Activated T-cell treated with anti-CD3 and anti-CD28 coated beads, Interleukin-2, amount 50 U/mL, for 72 hours (primary cell): ENCODE measurements around the gene CD320. TPM values are rescaled to one million over a fixed set of nuclear protein-coding genes. Genes with fewer than 3 reads are reported as not detected.
A peak's percentile ranks its signal among the peaks of the same experiment; 100 is the strongest.

Source experiments
- ATAC-seq, 2 donors: fragments of 150-1000 bp; cut with Tn5 transposase; replicated peaks in 1 of 2; 2 replicates each; pipeline ENCODE4 v1.10.0; 2021; ENCODE audit warnings: moderate library complexity in 2 of 2, mild to moderate bottlenecking in 1 of 2
- DNase-seq, 2 donors: peaks; one replicate each; pipeline ENCODE4 v3.0.0; 2021 to 2022; ENCODE audit warnings: mixed read lengths in 1 of 2
- H3K27ac Mint-ChIP-seq: one replicate; pipeline ENCODE4 v1.8.0; 2022; ENCODE audit warnings: mild to moderate bottlenecking, moderate library complexity, mixed read lengths
- H3K27me3 Mint-ChIP-seq: one replicate; pipeline ENCODE4 v1.8.0; 2022; ENCODE audit warnings: low read depth, mixed read lengths
- H3K36me3 Mint-ChIP-seq, 2 donors: one replicate each; pipeline ENCODE4 v1.8.0; 2022; ENCODE audit warnings: mixed read lengths in 2 of 2, mild to moderate bottlenecking in 1 of 2; ENCODE audit not compliant: insufficient read depth in 2 of 2
- H3K4me1 Mint-ChIP-seq: one replicate; pipeline ENCODE4 v1.8.0; 2022; ENCODE audit warnings: low read depth, mixed read lengths
- H3K4me3 Mint-ChIP-seq, 2 donors: one replicate each; pipeline ENCODE4 v1.8.0; 2022; ENCODE audit warnings: mild to moderate bottlenecking in 2 of 2, mixed read lengths in 2 of 2, moderate library complexity in 2 of 2
- H3K9me3 Mint-ChIP-seq, 2 donors: one replicate each; pipeline ENCODE4 v1.8.0; 2022; ENCODE audit warnings: mixed read lengths in 2 of 2
- total RNA-seq, 2 donors: library from RNA; stranded (reverse); gene quantifications; one replicate each; pipeline ENCODE4 v1.2.3, GENCODE V29; 2022

Gene CD320
- total RNA-seq, 2 donors from 2014 or later = 32.0 to 38.9 TPM

DNA sequence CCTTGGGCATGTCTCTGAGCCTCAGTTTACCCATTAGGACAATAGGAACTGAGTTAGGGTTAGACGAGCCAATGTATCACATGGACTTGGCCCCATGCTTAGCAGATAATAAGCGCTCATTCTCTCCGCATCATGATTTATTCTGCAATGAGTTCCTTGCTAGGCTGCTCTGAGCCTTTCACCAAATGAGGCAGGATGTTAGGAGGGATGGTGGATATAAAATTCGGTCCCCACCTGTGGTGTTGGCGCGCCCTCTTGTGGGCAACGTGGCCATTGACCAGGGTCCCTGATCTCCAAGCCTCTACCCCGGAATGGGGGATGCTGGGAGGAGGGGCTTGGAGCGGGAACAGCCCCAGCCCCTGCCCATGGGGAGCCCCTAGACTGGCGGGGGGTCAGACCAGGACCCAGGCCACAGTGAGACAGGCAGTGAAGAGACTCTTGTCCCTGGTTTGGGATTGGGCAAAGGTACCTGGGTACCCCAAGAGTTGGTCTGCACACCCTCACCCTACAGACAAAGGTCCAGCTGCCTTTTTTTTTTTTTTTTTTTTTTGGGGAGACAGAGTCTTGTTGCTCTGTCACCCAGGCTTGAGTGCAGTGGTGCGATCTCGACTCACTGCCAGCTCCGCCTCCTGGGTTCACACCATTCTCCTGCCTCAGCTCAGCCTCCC lies 55.1 kb downstream of the CD320 start:
- Mint-ChIP-seq H3K36me3 (peaks cover 2 to 9% of the 10 kb centered on the region in 2 donors), H3K4me1 (no peaks in the 10 kb centered on the region), H3K27ac (no peak overlapping the region), H3K9me3 (peaks cover 3 to 5% of the 10 kb centered on the region in 2 donors), H3K4me3 (no peak overlapping the region), H3K27me3 (no peaks in the 10 kb centered on the region)
- peak; percentile 81 to 87 for DNase-seq
- ATAC-seq = peak; percentile 89 to 93

Other genes with a start within 250 kb of the CD320 start
- not detected for gene FBN3, start 158.8 kb downstream of the CD320 start, total RNA-seq
- 10 to 100 TPM; 23.2 to 29.5 TPM for gene CERS4, start 99.0 kb downstream of the CD320 start, total RNA-seq
- 10 to 100 TPM; 59.4 to 62.5 TPM for gene NDUFA7, start 13.0 kb upstream of the CD320 start, total RNA-seq
- gene RPS28, start 13.1 kb upstream of the CD320 start, total RNA-seq = 1,000 to 10,000 TPM; 2,463 to 2,605 TPM
- gene KANK3, start 34.9 kb upstream of the CD320 start, total RNA-seq = 1 to 10 TPM in 1 of 2 donors, under 1 TPM in 1; 0.99 to 1.6 TPM
- gene ANGPTL4, start 55.8 kb upstream of the CD320 start, total RNA-seq = 1 to 10 TPM in 1 of 2 donors, under 1 TPM in 1; 0.89 to 5.0 TPM
- 10 to 100 TPM; 68.8 to 69.2 TPM for gene RAB11B, start 82.0 kb upstream of the CD320 start, total RNA-seq
- gene MARCHF2, start 104.9 kb upstream of the CD320 start, total RNA-seq = 10 to 100 TPM; 12.1 to 13.0 TPM
- gene HNRNPM, start 136.6 kb upstream of the CD320 start, total RNA-seq = 100 to 1,000 TPM; 168 to 183 TPM
- 1 to 10 TPM; 1.3 to 1.9 TPM for gene PRAM1, start 194.3 kb upstream of the CD320 start, total RNA-seq
- gene ZNF414, start 205.8 kb upstream of the CD320 start, total RNA-seq = 10 to 100 TPM; 25.7 to 29.9 TPM